HG02798 (cell line): ENCODE results near the gene GAS2L2.

Source experiments
- ATAC-seq: cut with Tn5 transposase; IDR thresholded peaks from one replicate; pipeline ENCODE4 v1.9.1; 2021; ENCODE audit warnings: mild to moderate bottlenecking; ENCODE audit not compliant: unreplicated experiment, poor library complexity

The GAS2L2 gene

GRCh38 chr17:35748341-35748841 lies 4.6 kb downstream of the GAS2L2 start:
- ATAC-seq: no peak

GRCh38 chr17:35747540-35748017 lies 5.5 kb downstream of the GAS2L2 start:
- peak; percentile 50 for ATAC-seq

- no peak for ATAC-seq
Observed at GRCh38 chr17:35745749-35746320, 7.2 kb downstream of the GAS2L2 start.

- no peak for ATAC-seq
Observed at GRCh38 chr17:35745246-35745645, 7.8 kb downstream of the GAS2L2 start.

- ATAC-seq: no peak
Observed at GRCh38 chr17:35744830-35745229, 8.2 kb downstream of the GAS2L2 start.

GRCh38 chr17:35743626-35744328 lies 9.3 kb downstream of the GAS2L2 start:
- no peak for ATAC-seq

GRCh38 chr17:35742896-35743477 lies 10.1 kb downstream of the GAS2L2 start:
- no peak for ATAC-seq

GRCh38 chr17:35742496-35742895 lies 10.5 kb downstream of the GAS2L2 start:
- no peak for ATAC-seq

GRCh38 chr17:35740997-35741931 lies 11.8 kb downstream of the GAS2L2 start:
- ATAC-seq: no peak

- ATAC-seq: no peak
Observed at GRCh38 chr17:35740216-35740615, 12.8 kb downstream of the GAS2L2 start.

GRCh38 chr17:35738519-35739133 lies 14.4 kb downstream of the GAS2L2 start:
- ATAC-seq: no peak

GRCh38 chr17:35736236-35736635 lies 16.8 kb downstream of the GAS2L2 start:
- no peak for ATAC-seq

- no peak for ATAC-seq
Observed at GRCh38 chr17:35735036-35735805, 17.8 kb downstream of the GAS2L2 start.

GRCh38 chr17:35734396-35734795 lies 18.6 kb downstream of the GAS2L2 start:
- no peak for ATAC-seq

- ATAC-seq: no peak
Observed at GRCh38 chr17:35733366-35733765, 19.7 kb downstream of the GAS2L2 start.

- ATAC-seq: no peak
Observed at GRCh38 chr17:35732806-35733136, 20.3 kb downstream of the GAS2L2 start.

- no peak for ATAC-seq
Observed at GRCh38 chr17:35731917-35732805, 20.9 kb downstream of the GAS2L2 start.

GRCh38 chr17:35731239-35731916 lies 21.7 kb downstream of the GAS2L2 start, which contains the start of gene RASL10B:
Gene RASL10B, plus strand, starts transcription at chr17:35731639. Its CDS starts 3,546 bp downstream, at chr17:35735185.
- ATAC-seq: no peak
